ENCODE results near the gene SATB2. TPM values are rescaled to one million over a fixed set of nuclear protein-coding genes. Genes with fewer than 3 reads are reported as not detected.

Gene SATB2
- total RNA-seq, 1 donor from 2014 or later, result 5.0 TPM

DNA sequence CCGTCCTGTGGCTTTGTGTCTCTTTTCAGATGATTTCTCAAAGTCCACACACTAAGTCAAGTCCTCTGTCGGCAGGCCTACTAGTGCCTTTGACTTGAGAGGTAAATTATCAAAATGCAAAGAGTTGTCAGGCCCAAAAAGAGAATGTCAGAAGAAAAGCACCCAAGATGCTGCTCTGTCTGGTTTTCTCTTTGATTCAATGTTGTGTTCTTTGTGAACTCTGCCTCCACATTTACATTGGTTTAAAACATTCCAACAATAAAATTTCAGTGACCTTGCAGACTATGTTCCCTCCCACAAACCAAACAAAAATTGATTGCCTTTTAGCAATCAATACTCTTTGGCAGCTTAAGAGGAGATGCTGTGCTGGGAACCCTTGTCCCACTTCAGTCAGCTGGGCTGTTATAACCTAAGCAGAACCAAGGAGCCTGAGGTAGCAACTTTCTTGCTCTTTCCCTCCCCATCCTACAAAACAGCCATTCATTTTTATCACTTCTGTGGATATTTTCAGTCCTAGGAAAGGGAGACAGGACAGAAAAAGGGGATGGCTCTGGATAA is 19.6 kb upstream of the SATB2 start:
- ATAC-seq (no peak), DNase-seq (no peak)
- no peak overlapping the region for H3K4me3 ChIP-seq
- TF ChIP-seq, protein P1, sequence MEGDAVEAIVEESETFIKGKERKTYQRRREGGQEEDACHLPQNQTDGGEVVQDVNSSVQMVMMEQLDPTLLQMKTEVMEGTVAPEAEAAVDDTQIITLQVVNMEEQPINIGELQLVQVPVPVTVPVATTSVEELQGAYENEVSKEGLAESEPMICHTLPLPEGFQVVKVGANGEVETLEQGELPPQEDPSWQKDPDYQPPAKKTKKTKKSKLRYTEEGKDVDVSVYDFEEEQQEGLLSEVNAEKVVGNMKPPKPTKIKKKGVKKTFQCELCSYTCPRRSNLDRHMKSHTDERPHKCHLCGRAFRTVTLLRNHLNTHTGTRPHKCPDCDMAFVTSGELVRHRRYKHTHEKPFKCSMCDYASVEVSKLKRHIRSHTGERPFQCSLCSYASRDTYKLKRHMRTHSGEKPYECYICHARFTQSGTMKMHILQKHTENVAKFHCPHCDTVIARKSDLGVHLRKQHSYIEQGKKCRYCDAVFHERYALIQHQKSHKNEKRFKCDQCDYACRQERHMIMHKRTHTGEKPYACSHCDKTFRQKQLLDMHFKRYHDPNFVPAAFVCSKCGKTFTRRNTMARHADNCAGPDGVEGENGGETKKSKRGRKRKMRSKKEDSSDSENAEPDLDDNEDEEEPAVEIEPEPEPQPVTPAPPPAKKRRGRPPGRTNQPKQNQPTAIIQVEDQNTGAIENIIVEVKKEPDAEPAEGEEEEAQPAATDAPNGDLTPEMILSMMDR (IDR thresholded peaks at IDR 0.05), result no peak
- intact Hi-C loops (cut with DNase I), result no loop called here
- peaks cover 40% of the 10 kb centered on the region for H3K27me3 ChIP-seq (ENCODE audit: low read depth)
- H3K4me1 ChIP-seq, result no peaks in the 10 kb centered on the region
- no peaks in the 10 kb centered on the region for H3K9me3 ChIP-seq
- no peaks in the 10 kb centered on the region for H3K36me3 ChIP-seq
- H3K27ac ChIP-seq, result no peak overlapping the region

DNA sequence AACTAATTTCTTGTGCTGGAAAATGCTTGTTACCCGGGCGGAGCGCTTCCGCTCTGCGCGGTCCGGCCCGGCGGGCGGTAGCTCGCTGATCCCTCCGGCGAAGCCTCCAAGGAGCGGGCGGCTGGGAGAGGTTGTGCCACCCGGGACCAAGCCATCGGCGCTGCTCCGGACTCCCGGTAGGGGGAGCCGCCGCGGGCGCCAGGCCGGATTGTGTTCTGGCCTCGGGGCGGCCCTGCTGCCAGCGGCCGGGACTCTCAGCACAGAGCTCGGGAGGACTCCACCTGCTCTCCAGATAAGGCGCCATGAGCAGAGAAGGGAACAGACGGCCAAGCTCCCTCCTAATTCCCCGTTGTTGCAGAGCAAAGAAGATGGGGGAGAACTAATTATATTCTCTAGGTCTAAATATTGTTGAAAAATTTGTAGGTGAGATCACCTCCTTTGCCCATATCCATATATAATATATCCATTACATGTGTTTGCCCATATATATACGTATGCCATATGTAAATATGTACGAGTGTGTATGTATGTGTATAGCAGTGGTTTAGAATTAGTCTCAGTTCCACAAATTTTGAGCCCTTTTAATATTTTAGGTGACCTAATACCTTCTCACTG is 13.8 kb upstream of the SATB2 start:
- intact Hi-C loops (cut with DNase I), result no loop called here
- Histone ChIP-seq H3K4me3 (no peak overlapping the region), H3K27ac (no peak overlapping the region), H3K4me1 (peaks cover 24% of the 10 kb centered on the region), H3K27me3 (ENCODE audit: low read depth) (peaks cover 94% of the 10 kb centered on the region), H3K9me3 (no peaks in the 10 kb centered on the region), H3K36me3 (no peaks in the 10 kb centered on the region)
- DNase-seq (peak; percentile 73), ATAC-seq (peak; percentile 87 to 91)
- TF ChIP-seq, protein P1 (IDR thresholded peaks at IDR 0.05), result peak; percentile 67

- no peak for ATAC-seq
- TF ChIP-seq, protein P1 (IDR thresholded peaks at IDR 0.05), result no peak
- Histone ChIP-seq H3K4me3 (no peak overlapping the region), H3K27ac (no peak overlapping the region), H3K4me1 (peaks cover 24% of the 10 kb centered on the region), H3K9me3 (no peaks in the 10 kb centered on the region), H3K36me3 (no peaks in the 10 kb centered on the region), H3K27me3 (ENCODE audit: low read depth) (peaks cover 99% of the 10 kb centered on the region)
- intact Hi-C loops (cut with DNase I), result no loop called here
- DNase-seq, result no peak
Measured at GRCh38 chr2:199470672-199471442, 13.1 kb upstream of the SATB2 start.

GRCh38 chr2:199470361-199470671 is 12.6 kb upstream of the SATB2 start:
- Histone ChIP-seq H3K4me1 (peaks cover 24% of the 10 kb centered on the region), H3K4me3 (no peak overlapping the region), H3K9me3 (no peaks in the 10 kb centered on the region), H3K27me3 (ENCODE audit: low read depth) (peaks cover 99% of the 10 kb centered on the region), H3K27ac (no peak overlapping the region), H3K36me3 (no peaks in the 10 kb centered on the region)
- ATAC-seq (no peak), DNase-seq (no peak)
- TF ChIP-seq, protein P1 (IDR thresholded peaks at IDR 0.05), result no peak
- intact Hi-C loops (cut with DNase I), result no loop called here

- Histone ChIP-seq H3K9me3 (no peaks in the 10 kb centered on the region), H3K4me1 (peaks cover 24% of the 10 kb centered on the region), H3K27ac (no peak overlapping the region), H3K36me3 (no peaks in the 10 kb centered on the region), H3K27me3 (ENCODE audit: low read depth) (peaks cover 99% of the 10 kb centered on the region), H3K4me3 (no peak overlapping the region)
- TF ChIP-seq, protein P1 (IDR thresholded peaks at IDR 0.05), result no peak
- no peak for ATAC-seq
- DNase-seq, result no peak
- intact Hi-C loops (cut with DNase I), result no loop called here
Measured at GRCh38 chr2:199469514-199470360, 12.0 kb upstream of the SATB2 start.
